ENCODE measurements around the gene TADA3. TPM values are rescaled to one million over a fixed set of nuclear protein-coding genes. Genes with fewer than 3 reads are reported as not detected.

Gene TADA3
- total and polyA plus RNA-seq, 9 of the 15 experiments (the other 6 are each of a cell fraction or from before 2014, with no cell fraction given): 4.1 to 110 (median 74.8) TPM

DNA sequence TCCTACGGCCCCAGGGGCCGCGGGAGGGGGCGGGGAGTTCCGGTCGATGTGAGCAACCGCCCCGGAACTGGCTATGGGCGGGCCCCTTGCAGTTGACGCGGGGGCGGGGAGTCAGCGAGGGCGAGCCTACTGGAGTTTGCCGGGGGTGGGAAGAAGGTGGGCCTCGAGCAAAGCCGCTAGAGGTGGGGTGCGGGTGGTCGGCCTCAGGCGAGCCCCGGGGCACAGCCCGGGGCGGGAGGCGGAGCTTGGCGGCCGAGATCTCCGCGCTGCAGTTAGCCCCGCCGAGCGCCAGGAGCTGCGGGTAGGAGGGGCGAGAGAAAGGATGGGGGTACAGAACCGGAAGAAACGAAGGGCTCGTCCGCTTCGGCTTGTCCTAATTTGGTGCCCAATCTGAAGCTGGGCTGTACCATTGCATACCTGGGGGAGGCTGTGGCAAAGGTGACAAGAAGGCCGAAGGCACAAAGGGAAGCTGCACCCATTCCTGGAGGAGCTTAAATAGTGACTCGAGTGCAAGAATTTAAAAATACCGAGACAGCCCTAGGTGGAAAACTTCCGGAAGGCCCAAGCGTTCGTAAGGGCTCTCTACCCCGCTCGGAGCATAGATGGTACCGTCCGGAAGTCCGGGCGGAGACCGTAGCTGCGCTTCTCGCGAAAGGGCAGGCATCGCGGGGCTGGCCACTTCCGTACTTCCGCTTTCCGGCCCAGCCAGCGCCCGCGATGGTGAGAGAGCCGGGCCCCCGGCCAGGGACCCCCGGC, at the start of gene TADA3, which contains the start of gene ARPC4 (continued):
- TF ChIP-seq, protein P1, sequence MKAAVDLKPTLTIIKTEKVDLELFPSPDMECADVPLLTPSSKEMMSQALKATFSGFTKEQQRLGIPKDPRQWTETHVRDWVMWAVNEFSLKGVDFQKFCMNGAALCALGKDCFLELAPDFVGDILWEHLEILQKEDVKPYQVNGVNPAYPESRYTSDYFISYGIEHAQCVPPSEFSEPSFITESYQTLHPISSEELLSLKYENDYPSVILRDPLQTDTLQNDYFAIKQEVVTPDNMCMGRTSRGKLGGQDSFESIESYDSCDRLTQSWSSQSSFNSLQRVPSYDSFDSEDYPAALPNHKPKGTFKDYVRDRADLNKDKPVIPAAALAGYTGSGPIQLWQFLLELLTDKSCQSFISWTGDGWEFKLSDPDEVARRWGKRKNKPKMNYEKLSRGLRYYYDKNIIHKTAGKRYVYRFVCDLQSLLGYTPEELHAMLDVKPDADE (conservative IDR thresholded peaks at IDR 0.05; ENCODE audit: control insufficient read depth, low read depth, low read length): peak; percentile 67
- TF ChIP-seq, protein P2, sequence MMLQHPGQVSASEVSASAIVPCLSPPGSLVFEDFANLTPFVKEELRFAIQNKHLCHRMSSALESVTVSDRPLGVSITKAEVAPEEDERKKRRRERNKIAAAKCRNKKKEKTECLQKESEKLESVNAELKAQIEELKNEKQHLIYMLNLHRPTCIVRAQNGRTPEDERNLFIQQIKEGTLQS (IDR thresholded peaks at IDR 0.05): peak; percentile 52; the same call in 1 of the 2 replicates
- TF ChIP-seq, protein P2 (CRISPR knock-in tag; conservative IDR thresholded peaks at IDR 0.05): no peak
- TF ChIP-seq ARID2 (IDR thresholded peaks at IDR 0.05) (no peak), ARNT (IDR thresholded peaks at IDR 0.05) (peak in 1 of 2 experiments; percentile 74; a peak in 1 of 4 replicates), HDAC6 (IDR thresholded peaks at IDR 0.05; ENCODE audit: low read depth, low read length) (no peak), BCLAF1 (IDR thresholded peaks at IDR 0.05; ENCODE audit: borderline replicate concordance in 1 of 2, control insufficient read depth in 1 of 2, low read depth in 2 of 2, low read length in 1 of 2) (peak in 1 of 2 experiments; percentile 99; a peak in 2 of 4 replicates), FOXK2 (conservative IDR thresholded peaks at IDR 0.05 in 1 of 2, IDR thresholded peaks at IDR 0.05 in 1 of 2; ENCODE audit: low read depth in 2 of 2) (peak; percentile 43 to 100; a peak in 3 of 4 replicates), U2AF2 (optimal IDR thresholded peaks at IDR 0.05; ENCODE audit: low read depth, low read length) (no peak), PTBP1 (IDR thresholded peaks at IDR 0.05; ENCODE audit: low read depth, low read length) (no peak), RBFOX2 (IDR thresholded peaks at IDR 0.05; ENCODE audit: low read depth, low read length) (peak; percentile 96), CREM (IDR thresholded peaks at IDR 0.05; ENCODE audit: low read depth) (peak; percentile 64), ZNF175 (CRISPR knock-in tag; IDR thresholded peaks at IDR 0.05; ENCODE audit: low read depth) (peak; percentile 33; the same call in 1 of the 2 replicates), POLR2H (tag; IDR thresholded peaks at IDR 0.05; ENCODE audit: low read depth) (peak; percentile 86), FOSL1 (tag; conservative IDR thresholded peaks at IDR 0.05) (peak; percentile 22; the same call in 1 of the 2 replicates), SRSF1 (IDR thresholded peaks at IDR 0.05; ENCODE audit: low read depth, low read length) (no peak), L3MBTL2 (IDR thresholded peaks at IDR 0.05) (peak; percentile 11; the same call in 1 of the 2 replicates), HDAC1 (IDR thresholded peaks at IDR 0.05) (peak in 1 of 2 experiments; percentile 43; a peak in 1 of 4 replicates)
- TF ChIP-seq, protein P3, sequence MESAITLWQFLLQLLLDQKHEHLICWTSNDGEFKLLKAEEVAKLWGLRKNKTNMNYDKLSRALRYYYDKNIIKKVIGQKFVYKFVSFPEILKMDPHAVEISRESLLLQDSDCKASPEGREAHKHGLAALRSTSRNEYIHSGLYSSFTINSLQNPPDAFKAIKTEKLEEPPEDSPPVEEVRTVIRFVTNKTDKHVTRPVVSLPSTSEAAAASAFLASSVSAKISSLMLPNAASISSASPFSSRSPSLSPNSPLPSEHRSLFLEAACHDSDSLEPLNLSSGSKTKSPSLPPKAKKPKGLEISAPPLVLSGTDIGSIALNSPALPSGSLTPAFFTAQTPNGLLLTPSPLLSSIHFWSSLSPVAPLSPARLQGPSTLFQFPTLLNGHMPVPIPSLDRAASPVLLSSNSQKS (CRISPR knock-in tag; IDR thresholded peaks at IDR 0.05): no peak

Measured in K562 (cell line).